Progenitor cell of endocrine pancreas (in vitro differentiated cells): Measurements from ENCODE around the gene RABGAP1L. TPM values are rescaled to one million over a fixed set of nuclear protein-coding genes. Genes with fewer than 3 reads are reported as not detected.

ENCODE experiments used
- DNase-seq: peaks from one replicate; pipeline ENCODE4 v3.0.0; 2021; ENCODE audit warnings: low spot score; ENCODE audit not compliant: unreplicated experiment
- H3K27ac Mint-ChIP-seq: 2 replicates; pipeline ENCODE4 v1.8.0; 2021; ENCODE audit warnings: mild to moderate bottlenecking, moderate library complexity, mixed read lengths
- H3K27me3 Mint-ChIP-seq: 2 replicates; pipeline ENCODE4 v1.8.0; 2021; ENCODE audit warnings: mixed read lengths
- H3K36me3 Mint-ChIP-seq: 2 replicates; pipeline ENCODE4 v1.8.0; 2022; ENCODE audit warnings: mixed read lengths; ENCODE audit not compliant: insufficient read depth
- H3K4me1 Mint-ChIP-seq: 2 replicates; pipeline ENCODE4 v1.8.0; 2021; ENCODE audit warnings: low read depth, mixed read lengths
- H3K4me3 Mint-ChIP-seq: 2 replicates; pipeline ENCODE4 v1.8.0; 2021; ENCODE audit warnings: low read depth, mild to moderate bottlenecking, moderate library complexity, mixed read lengths
- H3K9me3 Mint-ChIP-seq: 2 replicates; pipeline ENCODE4 v1.8.0; 2021; ENCODE audit warnings: low read depth, mixed read lengths
- CTCF ChIP-seq: fragments of 200-600 bp; sonication (generic); IDR thresholded peaks from one replicate; pipeline ENCODE4 v1.5.0; 2021; ENCODE audit warnings: antibody characterized with exemption, mild to moderate bottlenecking; ENCODE audit not compliant: unreplicated experiment
- total RNA-seq: library from RNA; stranded (reverse); gene quantifications from 2 replicates; pipeline ENCODE4 v1.2.1, GENCODE V29; 2021

The RABGAP1L gene
- total RNA-seq, 1 donor from 2014 or later = 55.2 TPM

GRCh38 chr1:174967845-174968705, 808.8 kb downstream of the RABGAP1L start:
- H3K27ac Mint-ChIP-seq = peak overlapping the region; percentile 24
- peaks cover 51% of the 10 kb centered on the region for H3K4me1 Mint-ChIP-seq
- TF ChIP-seq CTCF = no peak
- DNase-seq = no peak
- no peak overlapping the region for H3K4me3 Mint-ChIP-seq
- no peaks in the 10 kb centered on the region for H3K27me3 Mint-ChIP-seq
- peaks cover 4% of the 10 kb centered on the region for H3K36me3 Mint-ChIP-seq
- no peaks in the 10 kb centered on the region for H3K9me3 Mint-ChIP-seq

GRCh38 chr1:174968750-174969244, 809.5 kb downstream of the RABGAP1L start:
- Mint-ChIP-seq H3K27me3 (no peaks in the 10 kb centered on the region), H3K9me3 (no peaks in the 10 kb centered on the region), H3K27ac (no peak overlapping the region), H3K4me3 (no peak overlapping the region), H3K4me1 (peaks cover 48% of the 10 kb centered on the region), H3K36me3 (peaks cover 5% of the 10 kb centered on the region)
- no peak for TF ChIP-seq CTCF
- DNase-seq = no peak

GRCh38 chr1:174969977-174970376, 810.7 kb downstream of the RABGAP1L start:
- Mint-ChIP-seq H3K27me3 (no peaks in the 10 kb centered on the region), H3K27ac (no peak overlapping the region), H3K4me3 (no peak overlapping the region), H3K9me3 (no peaks in the 10 kb centered on the region), H3K36me3 (peaks cover 8% of the 10 kb centered on the region), H3K4me1 (peaks cover 38% of the 10 kb centered on the region)
- TF ChIP-seq CTCF = no peak
- no peak for DNase-seq

- DNase-seq = no peak
- Mint-ChIP-seq H3K27me3 (no peaks in the 10 kb centered on the region), H3K4me3 (no peak overlapping the region), H3K36me3 (peaks cover 13% of the 10 kb centered on the region), H3K4me1 (peaks cover 24% of the 10 kb centered on the region), H3K9me3 (no peaks in the 10 kb centered on the region), H3K27ac (no peak overlapping the region)
- TF ChIP-seq CTCF = no peak
These were observed 812.1 kb downstream of the RABGAP1L start for GRCh38 chr1:174971466-174971865.

GRCh38 chr1:174971902-174972301, 812.6 kb downstream of the RABGAP1L start:
- peaks cover 23% of the 10 kb centered on the region for H3K4me1 Mint-ChIP-seq
- no peak overlapping the region for H3K4me3 Mint-ChIP-seq
- no peak for DNase-seq
- H3K9me3 Mint-ChIP-seq = no peaks in the 10 kb centered on the region
- no peak overlapping the region for H3K27ac Mint-ChIP-seq
- TF ChIP-seq CTCF = no peak
- H3K27me3 Mint-ChIP-seq = no peaks in the 10 kb centered on the region
- H3K36me3 Mint-ChIP-seq = peaks cover 13% of the 10 kb centered on the region
